Renal cortex interstitium (tissue), 11 donors: ENCODE measurements around the gene ACOT12. TPM values are rescaled to one million over a fixed set of nuclear protein-coding genes. Genes with fewer than 3 reads are reported as not detected.
"Not testable (repeated sequence)": the region's sequence is repeated elsewhere in the genome, so short reads cannot be mapped to it uniquely, and the experiment has no call there.

Source experiments
- DNase-seq, 11 donors: peaks; one replicate each; pipeline ENCODE4 v3.0.0-alpha.2; 2013; ENCODE audit warnings: low read depth in 9 of 11, low spot score in 4 of 11; ENCODE audit errors: extremely low read depth in 1 of 11
- polyA plus RNA-seq, 3 donors: library from polyadenylated mRNA; unstranded; fragments of 120-200 nt; gene quantifications; one replicate each; pipeline ENCODE4 v1.2.1, GENCODE V29; 2013; ENCODE audit not compliant: insufficient read length in 3 of 3

Gene ACOT12
- polyA plus RNA-seq, 3 donors = 0.53 to 1.3 (median 0.90) TPM

DNA sequence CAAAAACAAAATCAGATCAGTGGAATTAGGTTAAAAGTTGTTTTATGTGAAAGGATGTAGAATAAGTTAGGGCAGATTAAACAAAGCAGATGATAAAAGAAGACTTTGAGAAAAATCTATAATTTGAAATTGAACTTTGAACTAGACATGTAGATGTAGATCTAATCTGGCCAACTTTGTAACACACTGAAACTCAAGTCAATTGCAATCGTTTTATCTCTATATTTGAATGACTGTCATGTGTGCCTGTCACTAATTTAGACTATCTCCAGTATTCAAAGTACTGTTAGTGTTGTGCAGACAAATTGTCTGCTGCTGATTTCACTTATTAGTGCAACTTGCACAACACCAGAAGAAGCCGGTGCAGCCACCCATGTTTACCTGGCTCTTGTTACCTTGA is 39.8 kb downstream of the ACOT12 start:
- no peak for DNase-seq

DNA sequence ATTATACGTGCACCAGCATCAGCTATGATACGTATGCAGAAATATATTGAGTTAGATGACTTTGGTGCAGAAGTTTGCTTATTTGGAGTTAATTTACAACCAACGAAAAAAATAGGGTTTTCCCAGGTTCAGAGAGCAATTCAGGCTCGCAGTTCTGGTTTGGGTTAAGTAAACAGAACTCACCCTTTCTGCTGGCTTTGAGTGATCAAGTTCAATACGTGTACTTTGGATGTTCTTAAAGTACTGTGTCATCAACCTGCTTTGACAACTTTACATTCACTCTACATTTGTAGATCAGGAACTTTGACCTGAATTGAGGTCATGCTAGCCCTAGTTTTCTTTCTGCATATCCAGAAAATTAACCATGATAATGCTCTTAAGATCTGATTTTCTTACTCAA is 40.7 kb downstream of the ACOT12 start:
- DNase-seq = no peak

DNA sequence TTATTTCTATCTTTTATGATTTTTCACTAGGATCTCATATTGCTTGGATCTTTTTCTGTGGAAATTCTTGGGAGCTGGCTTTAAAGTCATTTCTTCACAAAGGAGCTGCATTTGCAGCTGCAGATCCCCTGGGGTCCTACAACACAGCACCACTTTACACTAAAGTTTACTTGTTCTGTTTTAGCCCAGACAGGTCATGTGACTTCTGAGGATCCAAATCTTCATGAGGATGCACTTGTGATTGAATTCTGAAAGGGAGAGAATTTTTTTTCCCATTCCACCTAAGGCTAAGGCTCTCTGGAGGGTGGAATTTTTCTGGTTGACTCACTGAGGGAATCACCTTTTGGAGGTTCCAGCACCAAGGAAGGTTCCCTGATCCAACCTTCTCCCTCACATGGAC is 43.4 kb downstream of the ACOT12 start:
- no peak for DNase-seq

DNA sequence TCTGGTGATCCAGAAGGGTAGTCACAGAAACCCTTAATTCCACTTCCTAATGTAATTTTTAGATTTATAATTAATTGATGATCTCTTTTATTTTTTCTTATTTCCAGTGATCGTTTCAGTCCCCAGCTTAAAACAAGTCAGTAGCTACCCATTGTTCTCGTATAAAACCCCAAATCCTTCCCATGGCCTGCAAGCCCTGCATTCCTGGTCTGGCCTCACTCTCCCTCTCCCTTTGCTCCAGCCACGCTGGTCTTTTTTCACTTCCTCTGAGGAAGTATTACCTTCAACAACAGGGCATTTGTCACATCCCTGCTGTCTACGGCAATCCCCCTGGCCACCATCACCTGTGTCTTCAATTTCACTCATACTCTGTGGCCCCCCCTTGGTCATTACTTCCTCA is 44.8 kb downstream of the ACOT12 start:
- DNase-seq = no peak

DNA sequence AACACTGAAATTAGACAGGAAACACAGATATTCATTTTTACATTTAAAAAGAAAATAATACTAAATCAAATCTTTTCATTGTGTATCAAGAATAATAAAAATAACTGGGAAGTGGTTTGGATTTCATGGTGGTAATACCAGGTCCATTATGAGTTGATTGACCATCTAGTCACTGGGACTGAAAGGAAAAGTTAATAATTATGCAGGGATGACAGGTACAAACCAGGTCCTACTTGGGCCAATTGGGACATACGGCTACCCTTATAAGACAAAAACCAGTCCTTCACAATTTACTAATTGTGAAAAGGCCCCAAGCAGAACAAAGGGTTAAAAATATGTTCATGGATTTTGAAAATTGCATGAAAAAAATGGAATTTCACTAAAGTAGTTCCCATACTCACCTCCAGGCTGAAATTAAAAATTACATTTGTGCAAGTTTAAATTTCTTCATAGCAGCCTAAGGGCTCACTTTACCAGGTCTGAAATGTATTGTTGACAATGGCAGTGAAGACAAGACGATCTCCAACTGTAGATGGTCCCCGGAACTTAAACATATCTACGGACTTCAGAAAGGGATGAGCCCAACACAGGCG is 48.4 kb downstream of the ACOT12 start:
- no peak for DNase-seq

DNA sequence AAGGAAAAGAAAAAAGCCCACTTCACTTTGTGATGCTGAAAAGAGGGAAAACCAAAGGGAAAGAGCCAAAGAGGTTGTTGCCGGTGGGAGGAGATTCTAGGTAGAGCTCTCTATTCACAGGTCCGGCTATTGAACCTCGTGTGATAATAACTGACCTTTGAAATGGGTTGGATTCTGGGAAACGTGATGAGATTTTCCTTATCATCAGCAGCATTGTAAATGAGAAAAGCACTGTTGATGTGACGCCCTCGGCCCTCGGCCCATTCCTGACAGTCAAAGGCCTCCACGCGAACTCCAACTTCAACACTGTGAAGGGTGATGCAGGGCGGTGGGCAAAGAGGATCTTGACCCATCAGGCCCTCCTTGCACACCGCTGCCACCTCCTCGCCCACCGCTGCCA is 49.2 kb downstream of the ACOT12 start:
- no peak for DNase-seq

DNA sequence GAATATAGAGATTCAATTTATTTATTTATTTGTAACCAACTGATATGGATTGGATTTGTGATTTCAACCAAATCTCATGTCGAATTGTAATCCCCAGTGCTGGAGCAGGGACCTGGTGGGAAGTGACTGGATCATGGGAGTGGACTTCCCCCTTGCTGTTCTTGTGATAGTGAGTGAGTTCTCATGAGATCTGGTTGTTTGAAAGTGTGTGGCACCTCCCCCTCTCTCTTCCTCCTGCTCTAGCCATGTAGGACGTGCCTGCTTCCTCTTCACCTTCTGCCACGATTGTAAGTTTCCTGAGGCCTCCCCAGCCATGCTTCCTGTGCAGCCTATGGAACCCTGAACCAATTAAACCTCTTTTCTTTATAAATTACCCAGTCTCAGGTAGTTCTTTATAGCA is 55.7 kb downstream of the ACOT12 start:
- not testable (repeated sequence) for DNase-seq

DNA sequence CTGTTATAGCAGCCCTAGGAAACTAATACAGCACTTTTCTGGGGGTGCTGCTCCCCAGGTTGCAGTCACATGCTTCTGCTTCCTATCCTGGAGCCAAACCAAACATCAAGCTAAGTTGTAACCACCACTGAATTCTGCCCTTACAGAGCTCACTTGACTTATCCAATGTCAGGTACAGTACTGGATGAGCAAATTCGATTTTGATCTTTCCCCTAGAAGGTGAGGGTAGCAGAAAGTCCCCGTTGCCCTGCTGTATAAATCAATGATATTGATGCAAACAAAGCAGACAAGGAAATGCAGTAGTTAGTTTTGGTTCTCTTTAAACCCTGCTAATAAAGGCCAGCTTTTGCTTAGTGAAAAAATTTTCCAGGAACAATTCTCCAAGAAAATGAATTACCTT is 56.1 kb downstream of the ACOT12 start:
- DNase-seq = no peak

DNA sequence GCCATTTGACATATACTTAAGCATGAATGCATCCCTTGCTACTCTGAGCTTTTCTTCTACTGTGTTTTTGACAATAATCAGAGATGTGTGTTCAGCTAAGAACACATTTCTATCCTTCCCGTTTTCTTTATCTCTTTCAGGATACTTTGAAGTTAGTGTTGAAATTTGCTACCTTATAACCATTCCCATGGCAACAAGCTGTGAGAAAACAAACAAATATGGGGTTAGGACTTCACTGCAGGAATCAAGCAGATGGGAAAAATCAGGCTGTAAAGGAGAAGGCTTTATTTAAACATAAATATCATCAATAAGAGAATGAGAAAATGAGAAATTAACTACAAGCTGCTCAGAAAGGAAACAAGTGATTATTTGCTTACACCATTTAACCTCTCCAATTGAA is 57.4 kb downstream of the ACOT12 start:
- DNase-seq = peak in 5 of 11 donors; percentile 6 to 23 (median 19)

DNA sequence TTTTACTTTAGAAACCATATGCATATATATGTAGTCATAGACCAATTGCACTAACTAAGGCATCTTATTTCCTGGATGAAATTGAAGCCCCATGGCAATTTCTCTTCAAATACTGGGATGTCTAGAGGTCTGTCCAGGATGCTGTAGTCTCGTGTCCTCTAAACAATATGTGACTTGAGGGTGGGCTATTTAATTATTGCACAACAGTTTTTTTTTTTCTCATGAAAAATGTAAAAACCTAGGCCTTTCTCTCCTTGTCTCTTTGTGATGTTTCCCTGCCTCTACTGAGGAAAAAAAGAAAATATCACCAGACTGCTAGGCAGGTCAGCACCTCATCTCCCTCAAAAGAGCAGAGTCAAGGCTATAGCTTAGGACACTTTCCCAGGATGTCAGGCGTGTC is 58.0 kb downstream of the ACOT12 start:
- no peak for DNase-seq

DNA sequence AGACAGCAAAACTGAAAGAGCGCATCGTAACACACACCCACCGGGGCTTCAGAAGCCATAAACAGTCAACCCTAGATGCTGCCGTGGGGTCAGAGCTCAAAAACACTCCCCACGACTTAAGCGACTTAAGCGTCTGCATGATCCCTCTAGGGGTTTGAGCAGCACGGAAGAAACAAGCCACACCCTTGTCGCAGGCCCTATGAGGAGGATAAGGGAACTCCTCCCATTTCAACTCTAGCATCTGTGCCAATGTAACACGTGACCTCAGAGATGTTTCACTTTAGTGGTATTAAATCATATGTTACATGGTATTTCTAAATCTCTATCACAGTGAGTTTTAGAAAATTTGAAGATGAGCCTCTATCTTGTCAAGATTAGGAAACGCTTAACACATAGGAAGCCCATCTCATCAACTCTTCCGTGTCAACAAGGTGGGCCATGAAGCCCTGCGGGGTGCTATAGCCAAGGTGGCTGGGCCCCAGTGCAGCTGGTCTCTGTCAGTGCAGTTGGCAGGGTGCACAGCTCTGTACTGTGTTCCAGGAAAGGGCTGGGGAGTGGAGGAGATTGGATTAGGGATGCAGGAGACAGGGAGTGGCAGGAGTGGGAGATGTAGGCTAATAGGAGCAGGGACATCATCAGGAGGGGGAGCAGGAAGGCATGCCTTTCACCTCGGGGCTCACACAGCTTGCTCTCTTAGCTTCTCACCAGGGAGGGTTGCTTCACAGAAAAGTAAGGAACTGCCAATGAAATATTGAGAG is 59.5 kb downstream of the ACOT12 start:
- no peak for DNase-seq

DNA sequence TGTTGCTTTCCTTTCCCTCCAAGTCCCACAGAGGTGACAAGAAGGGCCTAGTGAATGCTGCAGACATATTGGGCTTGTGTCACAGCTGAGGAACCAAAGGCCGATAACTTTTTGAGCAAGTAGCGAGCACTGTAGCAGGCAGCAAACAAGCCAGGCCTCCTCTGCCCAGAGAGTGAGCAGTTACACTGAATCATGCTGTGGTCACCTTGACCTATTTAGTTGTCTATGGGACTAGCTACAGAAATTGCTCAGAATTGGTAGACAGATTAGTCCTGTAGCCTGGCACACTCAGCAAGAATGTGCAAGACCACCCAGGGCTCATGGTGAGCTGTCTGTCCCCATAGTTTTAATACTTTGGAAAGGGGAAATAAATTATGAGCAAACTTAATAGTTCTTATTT is 67.4 kb downstream of the ACOT12 start:
- no peak for DNase-seq

DNA sequence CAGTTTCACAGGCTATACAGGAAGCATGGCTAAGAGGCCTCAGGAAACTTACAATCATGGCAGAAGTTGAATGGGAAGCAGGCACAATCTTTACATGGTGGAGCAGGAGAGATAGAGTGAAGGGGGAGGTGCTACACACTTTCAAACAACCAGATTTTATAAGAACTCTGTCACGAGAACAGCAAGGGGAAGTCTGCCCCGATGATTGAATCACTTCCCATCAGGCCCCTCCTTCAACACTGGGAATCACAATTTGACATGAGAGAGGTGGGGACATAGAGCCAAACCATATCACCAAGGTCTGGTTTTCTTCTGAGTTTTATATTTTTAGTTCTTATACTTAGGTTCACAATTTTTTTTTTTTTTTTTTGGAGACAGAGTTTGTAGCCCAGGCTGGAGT is 76.4 kb downstream of the ACOT12 start:
- no peak for DNase-seq

DNA sequence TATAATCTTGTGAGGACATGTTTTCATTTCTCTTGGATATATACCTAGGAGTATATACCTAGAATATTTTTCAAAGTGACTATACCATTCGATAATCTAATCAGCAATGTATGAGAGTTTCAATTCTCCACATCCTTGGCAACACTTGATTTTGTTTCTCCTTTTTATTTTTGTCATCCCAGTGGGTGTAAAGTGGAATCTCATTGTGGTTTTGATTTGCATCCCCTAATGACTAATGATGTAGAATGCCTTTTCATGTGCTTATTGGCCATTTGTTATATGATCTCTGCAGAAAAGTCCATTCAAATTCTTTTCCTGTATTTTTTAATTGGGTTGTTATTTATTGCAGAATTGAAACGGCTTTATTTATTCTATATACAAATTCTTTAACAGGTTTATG is 77.4 kb downstream of the ACOT12 start:
- DNase-seq = no peak

DNA sequence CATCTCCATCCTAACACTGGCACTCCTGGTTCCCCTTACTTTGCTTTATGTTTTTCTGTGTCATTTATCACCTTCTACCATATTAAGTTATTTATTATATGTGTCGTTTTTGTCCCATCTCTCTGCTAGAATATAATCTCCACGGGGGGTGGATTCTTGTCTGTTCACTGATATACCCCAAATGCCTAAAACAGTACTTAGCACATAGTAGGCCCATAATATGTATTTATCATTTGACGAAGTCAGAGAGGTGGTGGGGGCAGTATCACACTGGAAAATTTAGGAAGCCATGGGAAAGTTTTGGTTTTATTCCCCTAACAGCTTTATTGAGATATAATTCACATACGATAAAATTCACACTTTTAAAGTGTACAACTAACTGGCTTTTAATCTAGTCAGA is 78.1 kb downstream of the ACOT12 start:
- DNase-seq = no peak

DNA sequence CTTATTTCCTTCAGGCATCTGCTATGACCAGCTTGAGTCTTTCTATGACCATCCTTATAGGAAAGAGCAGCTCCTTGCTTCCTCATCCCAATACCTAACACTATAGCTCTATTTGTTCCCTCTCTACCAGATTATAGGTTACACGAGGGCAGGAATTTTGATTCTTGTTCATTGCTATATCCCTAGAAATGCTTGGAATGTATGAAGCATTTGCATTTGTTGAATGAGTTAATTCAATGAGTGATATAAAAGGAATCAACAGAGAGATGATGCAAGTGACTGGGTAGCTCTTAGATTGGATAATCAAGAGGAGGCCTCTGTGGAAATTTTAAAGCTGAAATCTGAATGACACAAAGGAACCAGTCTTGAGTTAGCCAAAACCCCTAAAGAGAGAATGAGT is 78.6 kb downstream of the ACOT12 start:
- DNase-seq = no peak

DNA sequence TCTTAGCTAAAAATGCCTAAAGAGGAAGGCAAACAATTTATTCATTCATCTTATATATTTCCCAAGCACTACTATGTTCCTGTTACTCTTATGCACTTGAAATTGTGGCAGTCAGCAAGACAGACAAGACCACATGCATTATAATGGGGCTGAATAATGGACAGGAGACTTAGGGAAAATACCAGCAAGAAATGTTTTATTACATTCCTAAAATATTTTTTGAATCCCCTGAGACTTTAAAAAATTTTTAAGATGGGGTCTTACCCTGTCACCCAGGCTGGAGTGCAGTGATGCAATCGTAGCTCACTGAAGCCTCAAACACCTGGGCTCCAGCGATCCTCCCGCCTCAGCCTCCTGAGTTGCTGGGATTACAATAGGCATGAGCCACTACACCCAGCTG is 79.4 kb downstream of the ACOT12 start:
- DNase-seq = no peak

DNA sequence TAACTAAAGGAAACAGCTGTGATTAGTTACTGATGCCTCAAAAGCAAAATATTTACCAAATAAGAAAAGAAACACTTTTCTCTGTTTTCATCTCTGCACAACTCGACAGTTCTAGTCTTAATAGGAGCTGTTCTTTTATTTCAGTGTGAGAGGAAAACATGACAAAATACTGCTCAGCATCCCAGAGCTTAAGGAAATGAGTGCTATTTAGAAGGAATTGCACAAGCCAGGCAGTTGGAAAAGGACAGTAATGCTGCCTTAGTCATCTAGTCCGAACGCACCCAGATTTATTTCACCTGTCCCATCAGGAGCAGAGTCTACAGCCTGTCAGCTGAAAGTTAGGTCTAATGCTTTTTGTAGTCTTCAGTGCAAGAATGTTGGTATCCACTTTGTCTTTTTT is 80.2 kb downstream of the ACOT12 start:
- no peak for DNase-seq

DNA sequence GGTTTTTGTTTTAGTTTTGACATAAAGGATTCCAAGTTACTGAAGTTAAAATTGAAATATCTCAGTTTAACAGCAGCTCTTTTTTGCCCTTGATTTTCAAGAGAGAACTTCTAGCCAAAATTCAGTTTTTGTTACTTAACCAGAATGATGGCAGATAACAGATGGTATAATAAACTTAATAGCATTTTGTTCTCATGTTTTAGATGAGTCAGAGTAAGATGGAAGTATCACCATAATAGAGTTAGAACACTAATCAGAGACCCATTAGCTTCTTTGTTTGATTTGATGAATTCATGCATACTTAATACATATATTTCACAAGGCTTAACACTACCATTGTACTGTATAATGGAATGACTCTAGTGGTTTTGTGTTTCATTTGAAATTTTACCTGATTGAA is 80.7 kb downstream of the ACOT12 start:
- DNase-seq = no peak

DNA sequence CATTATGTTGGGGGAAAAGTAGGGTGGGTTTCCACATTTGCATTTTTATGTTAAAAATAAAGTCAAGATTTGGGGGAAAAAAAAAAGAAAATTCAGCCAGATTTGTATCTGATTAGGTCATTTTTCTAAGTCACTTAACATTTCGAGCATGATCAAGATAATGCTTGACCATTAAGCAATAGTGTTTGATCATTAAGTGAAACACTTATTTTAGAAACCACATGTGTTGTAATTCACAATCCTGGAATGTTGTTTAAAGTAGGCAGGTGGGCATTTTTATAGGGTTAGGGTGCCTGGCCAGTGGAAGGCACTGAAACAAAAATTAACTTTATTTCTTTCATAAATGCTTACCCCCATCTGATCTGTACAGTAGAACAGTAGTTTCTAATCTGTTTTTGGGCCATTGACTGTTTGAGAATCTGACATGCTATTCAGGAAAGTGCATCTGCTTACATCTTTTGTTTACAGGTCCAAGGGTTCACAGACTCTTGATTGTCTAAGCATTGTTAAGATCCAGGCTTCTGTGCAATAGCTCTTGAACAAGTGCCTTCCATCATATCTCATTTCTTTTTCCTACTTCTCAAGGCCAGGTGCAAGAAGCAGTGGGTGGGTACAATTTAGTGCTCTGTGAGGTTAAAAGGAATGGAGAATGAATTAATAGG is 83.4 kb downstream of the ACOT12 start:
- DNase-seq = no peak

DNA sequence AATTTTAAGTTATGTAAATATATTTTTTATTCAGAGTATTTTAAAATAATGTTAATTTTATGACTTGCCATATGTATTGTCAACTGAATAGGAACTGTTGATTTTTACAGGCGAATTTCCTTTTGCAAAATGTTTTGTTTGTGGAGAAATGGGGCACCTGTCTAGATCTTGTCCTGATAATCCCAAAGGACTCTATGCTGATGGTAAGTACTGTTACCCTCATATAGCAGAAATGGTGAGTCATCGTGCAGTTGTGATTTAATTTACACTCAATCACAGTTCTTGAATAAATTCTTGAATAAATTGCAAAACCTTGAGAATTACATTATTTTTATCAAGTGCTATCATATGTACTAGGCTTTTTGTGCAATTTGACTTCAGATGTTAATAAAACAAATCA is 85.1 kb downstream of the ACOT12 start:
- no peak for DNase-seq
